ENCODE measurements around the gene TMEM97.

The TMEM97 gene

GRCh38 chr17:28367641-28368305 is 48.8 kb downstream of the TMEM97 start:
- DNase-seq (ENCODE audit: insufficient read length, low spot score) (no peak), FAIRE-seq (no peak)

GRCh38 chr17:28368306-28368831 is 49.4 kb downstream of the TMEM97 start:
- no peak for FAIRE-seq
- TF ChIP-seq POLR2A (IDR thresholded peaks at IDR 0.05; ENCODE audit: low read depth, low read length) (no peak), TAF1 (IDR thresholded peaks at IDR 0.05; ENCODE audit: low read depth, low read length) (no peak), POU2F2 (IDR thresholded peaks at IDR 0.05; ENCODE audit: low read depth, low read length) (no peak), PAX5 (IDR thresholded peaks at IDR 0.05; ENCODE audit: insufficient read depth, low read length, severe bottlenecking) (no peak), POLR2AphosphoS5 (IDR thresholded peaks at IDR 0.05; ENCODE audit: low read depth, low read length) (no peak)
- no peak for DNase-seq (ENCODE audit: insufficient read length, low spot score)

More at GRCh38 chr17:28367641-28368305, 48.8 kb downstream of the TMEM97 start:
- TF ChIP-seq SPI1 (IDR thresholded peaks at IDR 0.05; ENCODE audit: low read depth, low read length) (no peak), POLR2A (IDR thresholded peaks at IDR 0.05; ENCODE audit: low read depth, low read length) (no peak; the same call in 1 of the 2 replicates), POLR2AphosphoS5 (IDR thresholded peaks at IDR 0.05; ENCODE audit: low read depth, low read length) (no peak), TAF1 (IDR thresholded peaks at IDR 0.05; ENCODE audit: low read depth, low read length) (no peak), PAX5 (IDR thresholded peaks at IDR 0.05; ENCODE audit: insufficient read depth, low read length, severe bottlenecking) (no peak), POU2F2 (IDR thresholded peaks at IDR 0.05; ENCODE audit: low read depth, low read length) (no peak)

- no peak for TF ChIP-seq SPI1 (IDR thresholded peaks at IDR 0.05; ENCODE audit: low read depth, low read length)
- peak; percentile 25; the same call in 1 of the 2 replicates for TF ChIP-seq POLR2A (IDR thresholded peaks at IDR 0.05; ENCODE audit: low read depth, low read length)
- DNase-seq (ENCODE audit: insufficient read length, low spot score) (no peak), FAIRE-seq (no peak)
These were observed 50.1 kb downstream of the TMEM97 start for GRCh38 chr17:28368915-28369683.

GRCh38 chr17:28369684-28370034 is 50.7 kb downstream of the TMEM97 start:
- no peak for DNase-seq (ENCODE audit: insufficient read length, low spot score)
- no peak for FAIRE-seq
- no peak for TF ChIP-seq SPI1 (IDR thresholded peaks at IDR 0.05; ENCODE audit: low read depth, low read length)
- TF ChIP-seq TAF1 (IDR thresholded peaks at IDR 0.05; ENCODE audit: low read depth, low read length) = no peak
- no peak for TF ChIP-seq PAX5 (IDR thresholded peaks at IDR 0.05; ENCODE audit: insufficient read depth, low read length, severe bottlenecking)
- no peak for TF ChIP-seq POU2F2 (IDR thresholded peaks at IDR 0.05; ENCODE audit: low read depth, low read length)
- no peak for TF ChIP-seq POLR2A (IDR thresholded peaks at IDR 0.05; ENCODE audit: low read depth, low read length)
- no peak for TF ChIP-seq POLR2AphosphoS5 (IDR thresholded peaks at IDR 0.05; ENCODE audit: low read depth, low read length)

- no peak for TF ChIP-seq POLR2AphosphoS5 (IDR thresholded peaks at IDR 0.05; ENCODE audit: low read depth, low read length)
- TF ChIP-seq POLR2A (IDR thresholded peaks at IDR 0.05; ENCODE audit: low read depth, low read length) = no peak
- no peak for TF ChIP-seq TAF1 (IDR thresholded peaks at IDR 0.05; ENCODE audit: low read depth, low read length)
- no peak for TF ChIP-seq POU2F2 (IDR thresholded peaks at IDR 0.05; ENCODE audit: low read depth, low read length)
- TF ChIP-seq PAX5 (IDR thresholded peaks at IDR 0.05; ENCODE audit: insufficient read depth, low read length, severe bottlenecking) = no peak
- no peak for TF ChIP-seq SPI1 (IDR thresholded peaks at IDR 0.05; ENCODE audit: low read depth, low read length)
- no peak for FAIRE-seq
- no peak for DNase-seq (ENCODE audit: insufficient read length, low spot score)
These were observed 51.2 kb downstream of the TMEM97 start, which contains the start of gene VTN for GRCh38 chr17:28370035-28370743. TSS of gene VTN (minus strand) at chr17:28370307. CDS start at chr17:28370203, 104 bp downstream.

GRCh38 chr17:28370744-28371103 is 51.7 kb downstream of the TMEM97 start:
- FAIRE-seq (no peak), DNase-seq (ENCODE audit: insufficient read length, low spot score) (no peak)
- no peak for TF ChIP-seq POLR2AphosphoS5 (IDR thresholded peaks at IDR 0.05; ENCODE audit: low read depth, low read length)
- TF ChIP-seq POU2F2 (IDR thresholded peaks at IDR 0.05; ENCODE audit: low read depth, low read length) = no peak
- TF ChIP-seq SPI1 (IDR thresholded peaks at IDR 0.05; ENCODE audit: low read depth, low read length) = no peak
- no peak for TF ChIP-seq TAF1 (IDR thresholded peaks at IDR 0.05; ENCODE audit: low read depth, low read length)
- TF ChIP-seq POLR2A (IDR thresholded peaks at IDR 0.05; ENCODE audit: low read depth, low read length) = no peak
- TF ChIP-seq PAX5 (IDR thresholded peaks at IDR 0.05; ENCODE audit: insufficient read depth, low read length, severe bottlenecking) = no peak

GRCh38 chr17:28371245-28372202 is 52.5 kb downstream of the TMEM97 start, which contains the start of gene SARM1:
TSS of gene SARM1 (plus strand) at chr17:28371694. CDS start at chr17:28372033, 339 bp downstream.
- FAIRE-seq (peak; percentile 97), DNase-seq (ENCODE audit: insufficient read length, low spot score) (peak; percentile 97)
- no peak for TF ChIP-seq TAF1 (IDR thresholded peaks at IDR 0.05; ENCODE audit: low read depth, low read length)
- TF ChIP-seq POLR2A (IDR thresholded peaks at IDR 0.05; ENCODE audit: low read depth, low read length) = 0 out of 2 replicates have a peak, but pooled peaks have one; percentile 37

- TF ChIP-seq POU2F2 (IDR thresholded peaks at IDR 0.05; ENCODE audit: low read depth, low read length) (no peak), PAX5 (IDR thresholded peaks at IDR 0.05; ENCODE audit: insufficient read depth, low read length, severe bottlenecking) (no peak)
- FAIRE-seq = peak; percentile 43
- DNase-seq (ENCODE audit: insufficient read length, low spot score) = peak; percentile 52
These were observed 53.4 kb downstream of the TMEM97 start for GRCh38 chr17:28372203-28372944.

Data from GM12891 (cell line).